ENCODE data around the gene C7orf33.
"Not testable (repeated sequence)": the region's sequence is repeated elsewhere in the genome, so short reads cannot be mapped to it uniquely, and the experiment has no call there.

Gene C7orf33

DNA sequence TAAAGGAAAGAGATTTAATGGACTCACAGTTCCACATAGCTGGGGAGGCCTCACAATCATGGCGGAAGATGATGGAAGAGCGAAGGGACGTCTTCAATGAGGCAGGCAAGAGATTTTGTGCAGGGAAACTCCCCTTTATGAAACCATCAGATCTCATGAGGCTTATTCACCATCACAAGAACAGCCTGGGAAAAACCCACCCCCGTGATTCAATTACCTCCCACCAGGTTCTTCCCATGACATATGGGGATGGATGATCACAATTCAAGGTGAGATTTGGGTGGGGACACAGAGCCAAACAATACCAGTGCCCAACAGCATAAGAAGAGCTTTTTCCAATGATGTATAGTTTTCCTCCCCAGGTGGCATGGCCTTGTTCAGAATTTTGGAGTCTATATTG, 11.2 kb upstream of the C7orf33 start:
- no peak for DNase-seq (ENCODE audit: low read depth in 2 of 3, low spot score in 2 of 3)

DNA sequence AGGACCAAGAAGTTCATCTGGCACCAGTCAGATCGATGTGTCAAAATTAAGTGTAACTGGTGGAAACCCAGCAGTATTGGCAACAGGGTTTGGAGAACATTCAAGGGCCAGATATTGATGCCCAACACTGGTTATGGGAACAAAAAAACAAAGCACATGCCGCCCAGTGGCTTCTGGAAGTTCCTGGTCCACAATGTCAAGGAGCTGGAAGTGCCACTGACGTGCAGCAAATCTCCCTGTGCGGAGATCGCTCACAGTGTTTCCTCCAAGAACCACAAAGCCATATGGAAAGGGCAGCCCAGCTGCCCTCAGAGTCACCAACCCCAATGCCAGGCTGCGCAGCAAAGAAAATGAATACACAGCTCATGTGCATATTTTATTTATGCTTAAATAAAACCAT, 10.1 kb upstream of the C7orf33 start:
- no peak for DNase-seq (ENCODE audit: low read depth in 2 of 3, low spot score in 2 of 3)

DNA sequence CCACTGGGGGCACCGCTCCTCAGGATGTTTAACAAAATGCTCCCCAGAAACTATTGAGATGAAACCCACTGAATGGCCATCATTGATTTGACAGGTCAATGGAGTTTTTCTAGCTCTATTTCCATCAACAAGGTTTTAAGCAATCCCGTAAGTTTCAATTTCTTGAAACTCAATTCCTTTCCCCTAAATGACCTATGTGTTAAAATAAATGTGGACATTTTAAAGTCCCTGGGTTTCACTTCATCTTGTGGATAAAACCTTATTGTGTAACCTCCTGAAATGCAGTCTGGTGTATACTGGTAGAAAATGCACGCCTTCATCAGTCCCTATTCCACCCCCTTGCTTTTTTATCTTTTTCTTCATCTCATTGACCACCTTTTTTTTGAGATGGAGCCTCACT, 8.9 kb upstream of the C7orf33 start:
- no peak for DNase-seq (ENCODE audit: low read depth in 2 of 3, low spot score in 2 of 3)

DNA sequence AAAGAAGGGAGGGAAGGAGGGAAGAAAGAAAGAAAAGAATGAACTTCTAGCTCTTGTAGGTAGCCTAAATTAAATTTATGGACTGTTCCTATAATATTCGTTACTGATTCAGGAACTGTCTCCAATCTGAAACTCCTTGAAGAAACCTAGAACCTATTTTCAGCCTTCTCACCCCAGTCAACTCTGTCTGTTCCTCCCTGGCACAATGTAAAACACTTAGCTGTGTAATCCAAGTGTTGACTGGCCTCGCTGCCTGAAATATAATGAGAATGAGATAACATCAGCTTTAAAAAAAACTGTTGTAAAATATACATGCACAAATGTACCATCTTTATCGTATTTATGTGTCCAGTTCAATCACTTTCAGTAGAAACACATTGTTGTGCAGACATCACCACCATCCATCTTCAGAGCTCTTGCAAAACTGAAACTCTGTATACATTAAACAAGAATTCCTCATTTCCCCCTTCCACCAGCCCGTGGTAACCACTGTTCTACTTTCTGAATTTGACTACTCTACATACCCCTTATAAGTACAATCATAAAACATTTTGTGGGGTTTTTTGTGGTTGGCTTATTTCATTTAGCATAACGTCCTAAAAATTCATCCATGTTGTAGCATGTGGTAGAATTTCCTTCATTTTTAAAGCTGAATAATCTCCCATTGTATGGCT, 6.3 kb upstream of the C7orf33 start:
- DNase-seq (ENCODE audit: low read depth in 2 of 3, low spot score in 2 of 3), result no peak

DNA sequence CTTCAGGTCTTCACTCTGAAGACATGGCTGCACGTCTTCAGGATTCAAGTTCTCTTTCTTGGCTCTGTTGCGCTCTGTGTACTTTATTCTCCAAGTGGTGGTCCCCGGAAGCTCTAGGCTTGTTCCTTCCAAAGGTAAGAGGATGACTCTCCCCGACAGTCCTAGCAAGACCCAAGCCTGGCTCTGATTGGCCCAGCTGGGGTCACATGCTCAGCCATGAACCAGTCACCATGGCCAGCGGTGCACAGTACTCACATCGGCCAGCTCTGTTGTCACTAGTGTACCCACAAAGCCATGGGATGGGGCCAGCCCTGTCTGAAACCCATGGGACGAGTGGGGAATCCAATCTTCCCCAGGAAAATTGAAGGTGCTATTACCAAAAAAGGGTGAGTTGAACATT, 5.2 kb upstream of the C7orf33 start:
- no peak for DNase-seq (ENCODE audit: low read depth in 2 of 3, low spot score in 2 of 3)

DNA sequence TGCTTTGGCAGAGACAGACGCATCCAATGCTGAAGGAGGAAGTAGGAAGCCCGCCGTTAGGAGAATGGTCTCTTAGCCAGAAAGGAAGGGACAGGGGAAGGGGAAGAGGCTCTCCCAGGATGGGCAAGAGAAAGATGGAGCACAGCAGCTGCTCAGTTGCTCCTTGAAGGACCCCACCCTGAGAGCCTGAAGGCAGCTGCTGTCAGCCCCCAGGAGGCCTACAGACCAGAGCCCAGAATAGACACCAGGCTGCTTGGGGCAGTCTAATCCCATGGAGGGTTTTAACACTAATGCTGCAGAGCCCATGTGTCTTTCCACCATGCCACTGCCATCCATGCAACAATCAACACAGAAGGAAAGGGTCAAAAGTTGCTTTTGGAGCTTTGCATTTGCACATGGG, 3.5 kb upstream of the C7orf33 start:
- DNase-seq (ENCODE audit: low read depth in 2 of 3, low spot score in 2 of 3), result no peak

DNA sequence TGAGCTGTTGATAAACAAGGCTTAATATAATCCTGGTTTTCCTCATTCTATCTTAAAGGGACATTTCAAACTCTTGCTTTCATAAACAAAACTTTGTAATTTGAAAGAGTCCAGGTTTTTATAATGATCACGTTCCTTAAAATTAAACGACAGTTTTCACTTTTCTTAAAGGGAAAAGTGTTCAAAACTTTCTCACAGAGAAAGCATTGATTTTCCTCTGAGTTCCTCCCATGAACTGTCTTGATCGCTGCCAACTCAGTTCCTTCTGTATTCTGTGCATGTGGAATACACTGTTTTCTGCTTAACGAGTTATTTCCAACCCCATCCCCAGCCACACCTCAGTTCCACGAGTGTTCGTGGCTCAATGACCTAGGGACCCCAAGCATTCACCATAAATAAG, 2.4 kb upstream of the C7orf33 start:
- no peak for DNase-seq (ENCODE audit: low read depth in 2 of 3, low spot score in 2 of 3)

DNA sequence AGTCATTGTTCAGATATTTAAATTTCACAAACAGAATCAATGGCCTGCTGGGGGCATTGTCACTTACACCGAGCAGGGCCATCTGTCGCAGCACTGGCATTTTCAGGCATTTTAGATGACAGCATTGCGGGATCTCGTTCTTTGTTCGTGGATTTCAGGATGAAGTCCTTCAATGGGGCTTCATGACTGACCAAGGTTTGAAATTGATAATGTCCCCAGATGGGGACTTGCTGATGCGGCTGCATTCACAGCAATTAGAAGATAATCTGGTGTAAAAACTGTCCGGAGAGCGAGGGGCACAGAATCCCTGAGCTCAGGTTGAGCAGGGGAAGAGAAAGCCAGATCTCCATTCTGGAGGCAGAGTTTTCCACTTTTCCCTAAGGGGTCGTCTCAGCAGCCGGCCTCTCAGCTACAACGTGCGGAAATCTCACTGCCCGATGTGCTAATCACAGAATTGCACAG, 1.9 kb upstream of the C7orf33 start:
- DNase-seq (ENCODE audit: low read depth in 2 of 3, low spot score in 2 of 3), result no peak

DNA sequence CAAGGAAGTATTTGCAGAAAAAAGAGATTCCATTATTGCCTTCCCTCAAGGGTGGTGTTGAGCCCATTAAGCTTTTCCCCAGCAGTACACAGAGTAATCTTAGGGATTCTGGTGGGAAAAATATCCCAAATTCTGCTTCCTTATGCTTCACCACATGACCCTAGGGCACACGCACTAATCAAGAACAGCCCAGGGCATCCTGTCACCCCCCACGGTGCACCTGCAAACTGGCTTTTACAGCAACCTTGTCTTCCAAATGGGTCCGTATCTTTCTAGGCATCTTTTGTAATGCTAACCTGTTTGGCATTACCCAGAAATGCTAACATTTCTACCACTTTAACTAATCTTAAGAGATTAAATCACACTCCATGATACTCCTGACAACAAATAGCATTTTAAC, 926 bp upstream of the C7orf33 start:
- DNase-seq (ENCODE audit: low read depth in 2 of 3, low spot score in 2 of 3), result no peak

DNA sequence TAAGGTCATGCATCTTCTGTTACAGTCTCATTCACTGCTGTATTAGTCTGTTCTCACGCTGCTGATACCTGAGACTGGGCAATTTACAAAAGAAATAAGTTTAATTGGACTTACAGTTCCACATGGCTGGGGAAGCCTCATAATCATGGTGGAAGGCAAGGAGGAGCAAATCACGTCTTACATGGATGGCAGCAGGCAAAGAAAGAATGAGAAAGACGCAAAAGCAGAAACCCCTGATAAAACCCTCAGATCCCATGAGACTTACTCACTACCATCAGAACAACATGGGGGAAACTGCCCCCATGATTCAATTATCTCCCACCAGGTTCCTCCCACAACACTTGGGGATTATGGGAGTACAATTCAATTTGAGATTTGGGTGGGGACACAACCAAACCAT, 5.8 kb downstream of the C7orf33 start:
- DNase-seq (ENCODE audit: low read depth in 2 of 3, low spot score in 2 of 3), result not testable (repeated sequence)

DNA sequence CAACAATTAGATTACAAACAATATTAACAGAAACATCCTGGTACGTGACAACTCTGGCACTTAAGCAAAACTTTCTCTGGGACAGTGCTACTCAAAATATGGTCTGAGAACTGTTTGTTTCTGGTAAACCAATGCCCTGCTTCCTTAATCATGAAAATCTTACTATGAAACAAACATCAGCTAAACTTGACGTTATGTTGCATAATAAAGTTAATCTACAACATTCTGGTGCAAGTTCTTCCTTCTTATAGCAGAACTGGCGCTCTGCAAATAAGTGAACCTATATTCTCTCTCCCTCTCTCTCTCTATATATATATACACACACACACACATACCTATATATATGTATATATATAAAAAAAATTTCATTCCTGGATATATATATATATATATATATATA, 7.8 kb downstream of the C7orf33 start:
- DNase-seq (ENCODE audit: low read depth in 2 of 3, low spot score in 2 of 3), result no peak

DNA sequence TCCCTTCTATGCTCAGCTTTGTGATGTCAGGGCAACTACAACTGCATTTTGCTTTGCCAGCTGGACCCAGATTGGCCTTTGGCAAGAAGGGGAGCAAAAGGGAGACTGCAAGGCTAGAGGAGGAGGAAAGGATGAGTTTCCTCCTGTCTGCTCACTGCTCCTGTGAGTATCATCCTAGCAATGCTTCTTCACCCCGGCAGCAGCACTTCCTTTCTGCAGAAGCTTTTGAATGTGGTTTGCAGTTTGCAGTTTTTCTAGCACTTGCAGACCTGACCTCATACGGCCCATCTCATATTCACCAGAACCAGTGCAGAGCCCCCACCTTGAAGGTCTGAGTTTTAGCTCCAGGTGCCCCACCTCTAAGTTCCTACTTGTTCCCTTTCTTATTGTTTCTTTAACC, 14.8 kb downstream of the C7orf33 start:
- DNase-seq (ENCODE audit: low read depth in 2 of 3, low spot score in 2 of 3), result no peak

DNA sequence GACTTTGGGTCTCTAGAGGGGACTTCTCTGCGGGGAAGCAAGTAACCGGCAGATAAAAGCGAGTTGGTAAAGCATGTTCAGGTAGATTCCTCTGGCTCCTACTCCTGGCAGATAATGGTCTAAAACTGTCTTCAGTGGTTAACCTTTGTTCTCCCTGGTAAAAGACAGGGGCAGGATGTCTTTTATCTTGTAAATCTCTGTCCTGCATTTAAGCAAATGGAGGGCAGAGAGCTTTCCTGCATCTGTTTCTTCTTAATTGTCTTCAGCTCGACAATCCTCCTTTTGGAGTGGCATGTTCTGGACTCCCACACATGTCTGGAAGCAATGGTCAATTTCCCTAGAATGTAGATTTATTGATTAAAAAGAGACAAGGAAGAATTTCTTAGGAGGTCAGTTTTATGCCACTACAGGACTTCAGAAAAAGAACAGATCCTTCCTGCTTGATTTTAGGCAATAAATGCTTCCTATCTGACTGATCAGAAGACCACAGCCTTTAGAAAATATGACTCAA, 16.6 kb downstream of the C7orf33 start:
- no peak for DNase-seq (ENCODE audit: low read depth in 2 of 3, low spot score in 2 of 3)

DNA sequence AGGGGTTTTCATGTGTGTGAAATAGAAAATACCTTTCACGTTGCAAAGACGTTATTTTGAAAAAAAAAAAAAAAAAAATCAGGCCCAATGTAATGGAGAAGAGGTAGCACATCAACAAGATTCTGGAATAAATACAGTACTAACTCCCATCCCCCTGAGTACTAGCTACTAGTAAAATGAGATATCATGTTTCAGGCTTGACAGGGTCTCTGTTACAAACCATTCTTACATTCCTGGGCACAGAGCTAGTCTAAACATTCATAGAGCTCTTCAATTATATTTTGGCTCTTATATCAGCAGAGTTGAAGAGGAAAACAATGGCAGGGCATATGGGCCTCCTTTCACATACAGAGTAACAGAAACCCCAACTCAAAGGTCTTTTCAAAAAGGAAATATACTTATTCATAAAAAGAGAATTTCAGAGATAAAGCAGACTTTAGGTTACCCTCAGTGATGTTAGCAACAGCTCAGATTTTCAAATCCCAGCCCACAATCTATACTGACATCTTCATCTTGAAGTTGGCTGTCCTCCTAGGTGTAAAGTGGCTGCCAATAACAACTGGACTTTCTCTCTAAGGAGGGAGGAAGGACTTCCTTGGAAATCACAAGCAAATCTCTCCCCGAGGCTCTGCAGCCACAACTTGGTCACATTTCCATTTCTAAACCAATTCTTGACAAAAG, 18.6 kb downstream of the C7orf33 start:
- no peak for DNase-seq (ENCODE audit: low read depth in 2 of 3, low spot score in 2 of 3)

DNA sequence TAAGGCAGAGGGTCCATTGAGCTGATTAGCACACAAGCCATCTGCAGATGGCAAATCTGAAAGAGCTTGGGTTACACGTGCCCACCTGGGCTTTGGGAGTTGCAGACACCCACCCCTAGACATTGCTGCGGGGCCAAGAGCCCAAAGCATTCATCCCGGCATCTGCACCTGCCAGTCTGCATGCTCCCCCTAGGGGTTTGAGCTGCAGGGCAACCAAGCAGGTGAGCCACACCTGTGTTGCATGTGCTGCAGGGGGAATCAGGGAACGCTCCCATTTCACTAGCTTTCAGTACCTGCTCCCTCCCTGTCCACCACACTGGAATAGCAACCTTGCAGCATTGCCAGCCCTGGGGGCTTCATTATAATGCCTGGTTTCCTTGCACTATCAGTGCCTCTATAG, 21.1 kb downstream of the C7orf33 start:
- no peak for DNase-seq (ENCODE audit: low read depth in 2 of 3, low spot score in 2 of 3)

DNA sequence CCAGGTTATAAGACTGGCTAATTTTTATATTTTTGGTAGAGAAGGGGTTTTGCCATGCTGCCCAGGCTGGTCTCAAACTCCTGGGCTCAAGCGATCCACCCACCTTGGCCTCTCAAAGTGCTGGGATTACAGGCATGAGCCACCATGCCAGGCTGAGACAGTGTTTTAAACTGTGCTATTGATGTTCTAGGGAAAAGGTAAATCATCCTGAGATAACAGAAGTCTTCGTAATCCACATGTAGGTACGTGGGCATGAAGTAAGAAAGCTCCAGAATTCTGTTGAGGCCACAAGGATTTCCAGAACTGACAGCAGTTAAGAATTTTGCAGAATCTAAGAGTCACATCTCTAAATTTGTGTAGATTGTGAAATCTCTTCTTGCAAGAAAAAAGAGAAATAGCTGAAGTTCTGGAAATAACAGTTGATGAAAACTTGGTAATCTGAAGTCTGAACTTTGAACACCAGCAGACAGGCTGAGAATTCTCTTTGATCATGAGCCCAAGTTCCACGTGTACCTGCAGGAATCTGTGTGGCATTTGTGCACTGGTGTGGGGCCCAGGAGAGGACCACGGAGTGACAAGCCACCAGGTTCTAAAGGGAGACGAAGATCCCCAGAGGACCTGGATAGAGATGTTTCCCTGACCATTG, 24.6 kb downstream of the C7orf33 start:
- DNase-seq (ENCODE audit: low read depth in 2 of 3, low spot score in 2 of 3), result no peak

DNA sequence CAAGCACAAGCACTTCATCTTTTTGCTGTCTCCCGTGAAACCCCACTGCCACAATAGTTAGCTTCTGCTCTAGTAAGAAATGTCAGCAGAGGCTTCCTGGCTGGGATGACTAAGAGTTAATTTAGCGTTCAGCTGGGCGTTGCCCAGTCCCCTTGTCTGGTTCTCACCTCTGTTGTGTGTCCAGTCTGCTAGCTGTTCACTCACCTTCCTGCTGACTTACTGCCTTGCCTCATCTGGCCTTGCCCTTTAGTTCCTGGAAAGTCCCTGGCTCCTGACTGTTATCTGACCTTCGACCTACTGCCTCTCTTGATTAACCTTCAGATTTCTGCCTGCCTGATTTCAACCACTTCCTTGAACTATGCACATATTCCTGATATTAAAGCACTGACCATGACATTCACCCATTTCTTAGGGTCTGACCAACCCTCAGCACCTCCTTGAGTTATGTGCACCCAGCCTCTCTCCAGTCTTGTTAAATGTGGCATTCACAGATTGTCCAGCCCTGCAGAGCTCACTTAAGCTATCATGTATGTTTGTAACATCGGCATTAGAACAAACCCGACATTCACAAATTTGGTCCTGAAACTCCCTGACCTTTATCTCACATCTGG, 30.3 kb downstream of the C7orf33 start:
- no peak for DNase-seq (ENCODE audit: low read depth in 2 of 3, low spot score in 2 of 3)

DNA sequence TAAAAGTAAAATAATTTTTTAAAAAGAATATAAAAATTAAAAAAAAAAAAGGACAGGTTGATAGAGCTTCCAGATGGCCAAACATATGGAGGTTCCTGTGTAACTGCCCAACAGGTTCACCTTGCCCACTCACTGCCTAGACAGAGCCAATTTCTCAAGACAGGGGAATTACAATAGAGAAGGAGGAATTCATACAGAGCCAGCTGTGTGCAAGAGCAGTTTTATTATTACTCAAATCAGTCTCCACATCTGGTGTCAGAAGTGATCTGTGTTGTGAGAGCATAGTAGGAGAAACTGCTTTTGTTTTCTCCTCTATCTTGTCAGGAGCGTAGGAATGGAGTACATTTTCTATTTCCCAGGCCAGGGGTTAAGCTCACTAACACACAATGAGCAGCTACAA, 31.0 kb downstream of the C7orf33 start:
- DNase-seq (ENCODE audit: low read depth in 2 of 3, low spot score in 2 of 3), result no peak

DNA sequence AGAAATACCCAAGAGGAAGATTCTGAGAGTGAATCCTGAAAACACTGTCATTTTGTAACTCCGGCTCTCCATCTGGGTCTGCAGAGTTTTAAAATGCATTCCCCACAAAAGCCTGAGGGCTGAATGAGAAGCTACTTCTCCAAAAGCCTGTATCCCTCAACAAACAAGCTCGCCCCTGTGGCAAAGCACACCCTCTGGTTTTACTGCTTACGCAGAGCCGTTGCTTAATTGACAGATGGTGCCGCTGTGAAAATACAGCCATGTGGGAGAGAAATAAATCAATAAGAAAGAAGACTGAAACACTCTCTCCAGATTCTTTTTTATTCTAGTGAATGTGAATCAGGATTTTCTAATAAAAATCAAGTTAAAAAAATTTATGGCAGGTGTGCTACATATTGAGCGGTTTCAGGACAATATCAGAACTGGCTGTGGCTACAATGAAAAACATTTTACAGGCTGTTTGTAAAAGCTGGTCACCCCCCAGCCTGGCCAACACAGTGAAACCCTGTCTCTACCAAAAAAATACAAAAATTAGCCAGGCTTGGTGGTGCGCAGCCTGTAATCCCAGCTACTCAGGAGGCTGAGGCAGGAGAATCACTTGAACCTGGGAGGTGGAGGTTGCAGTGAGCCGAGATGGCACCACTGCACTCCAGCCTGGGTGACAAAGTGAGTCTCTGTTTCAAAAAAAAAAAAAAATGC, 32.5 kb downstream of the C7orf33 start:
- DNase-seq (ENCODE audit: low read depth in 2 of 3, low spot score in 2 of 3), result no peak

DNA sequence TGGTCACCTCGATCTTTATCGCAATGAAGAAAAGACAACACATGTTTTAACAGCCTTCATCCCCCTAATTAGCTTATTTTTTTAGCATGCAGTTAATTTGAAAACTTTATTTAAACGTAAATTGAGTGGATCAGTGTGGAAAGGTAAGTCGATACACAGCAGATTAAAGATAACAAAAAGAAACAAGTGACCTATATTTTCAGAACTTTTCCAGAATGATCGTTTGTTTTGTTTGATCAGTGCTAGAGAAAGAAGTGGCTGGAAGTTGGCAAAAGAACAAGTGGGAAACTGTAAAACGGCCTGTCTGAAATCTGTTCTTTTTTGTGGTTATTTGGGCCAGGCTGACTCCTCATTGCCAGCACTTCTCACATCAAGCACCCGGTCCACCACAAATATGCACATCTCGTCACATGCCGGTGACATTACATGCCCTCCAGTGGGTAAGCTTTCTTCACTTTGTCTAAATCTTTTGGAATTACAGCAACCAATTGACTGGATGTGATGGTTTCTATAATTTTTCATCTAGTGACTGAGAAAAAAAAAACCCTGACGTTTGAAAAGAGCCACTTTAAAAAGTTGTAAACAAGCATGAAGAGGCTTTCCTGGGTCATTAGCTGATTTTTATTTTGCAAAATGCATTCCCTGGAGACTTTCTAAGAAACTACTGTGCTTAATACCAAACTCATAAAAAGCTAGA, 33.2 kb downstream of the C7orf33 start:
- no peak for DNase-seq (ENCODE audit: low read depth in 2 of 3, low spot score in 2 of 3)

DNA sequence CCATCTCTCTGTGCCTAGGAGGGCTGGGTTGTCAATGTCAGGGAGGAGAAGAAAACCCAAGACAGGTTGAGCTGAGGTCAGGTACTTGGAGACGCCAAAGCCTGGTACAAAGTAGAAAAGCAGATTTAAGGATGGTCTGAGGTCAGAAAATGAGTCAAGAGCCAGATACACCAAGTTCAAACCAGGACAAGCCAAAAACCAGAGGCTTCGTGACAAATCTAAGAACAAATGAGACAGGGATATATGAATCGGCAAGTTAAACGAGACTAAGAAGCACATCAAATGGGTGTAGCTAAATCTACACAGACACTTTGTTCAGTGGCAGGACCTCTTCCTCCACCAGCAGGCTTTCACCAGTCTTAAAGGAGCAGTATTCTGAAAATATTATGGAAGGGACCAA, 34.2 kb downstream of the C7orf33 start:
- DNase-seq (ENCODE audit: low read depth in 2 of 3, low spot score in 2 of 3), result no peak
